Fibroblast of the aortic adventitia (primary cell): Measurements from ENCODE around the gene ABLIM1. TPM values are rescaled to one million over a fixed set of nuclear protein-coding genes. Genes with fewer than 3 reads are reported as not detected.

Source experiments
- DNase-seq: peaks from one replicate; pipeline ENCODE4 v3.0.0-alpha.2; 2010; ENCODE audit warnings: low read depth
- H3K4me3 ChIP-seq: 2 replicates; pipeline ENCODE4 v1.5.1; 2011; ENCODE audit warnings: low read depth, mild to moderate bottlenecking, control low read depth, low read length, moderate library complexity
- CTCF ChIP-seq: IDR thresholded peaks from 2 replicates; pipeline ENCODE4 v1.5.1; 2011; ENCODE audit warnings: mild to moderate bottlenecking, low read length, control low read depth, inconsistent platforms; ENCODE audit not compliant: insufficient read depth
- total RNA-seq: library from RNA; depleted of rRNA; stranded (reverse); fragments of >200 nt; gene quantifications from 2 replicates; pipeline ENCODE4 v1.2.3, GENCODE V29; 2012; ENCODE audit warnings: low replicate concordance

The ABLIM1 gene
- total RNA-seq, 1 donor, result 36.1 TPM

DNA sequence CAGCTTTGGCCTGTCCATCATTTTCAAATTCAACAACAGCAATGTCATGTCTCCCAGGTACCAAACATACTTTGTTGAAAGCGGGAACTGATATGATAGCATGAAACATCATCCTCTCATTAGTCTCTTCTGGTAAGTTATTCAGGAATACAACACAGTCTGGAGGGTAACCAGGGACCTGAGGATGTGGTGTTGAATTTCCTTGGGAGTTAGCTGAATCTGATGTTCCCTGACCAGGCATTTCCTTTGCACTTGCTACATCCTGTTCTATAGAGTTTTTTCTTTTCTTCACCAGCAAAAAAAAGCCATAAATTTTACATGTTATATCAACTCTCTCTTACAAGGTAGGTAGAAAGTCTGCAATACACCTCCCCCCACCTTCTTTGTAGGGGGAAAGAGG, 156.0 kb downstream of the ABLIM1 start:
- no peak for DNase-seq
- no peak overlapping the region for H3K4me3 ChIP-seq
- TF ChIP-seq CTCF, result no peak

GRCh38 chr10:114501650-114502049, 156.4 kb downstream of the ABLIM1 start:
- DNase-seq, result no peak
- no peak overlapping the region for H3K4me3 ChIP-seq
- TF ChIP-seq CTCF, result no peak

GRCh38 chr10:114500643-114501042, 157.4 kb downstream of the ABLIM1 start:
- H3K4me3 ChIP-seq, result no peak overlapping the region
- TF ChIP-seq CTCF, result no peak

GRCh38 chr10:114499630-114500190, 158.4 kb downstream of the ABLIM1 start:
- DNase-seq, result no peak
- TF ChIP-seq CTCF, result no peak
- H3K4me3 ChIP-seq, result no peak overlapping the region

More at GRCh38 chr10:114500643-114501042, 157.4 kb downstream of the ABLIM1 start:
- DNase-seq, result no peak

- no peak for DNase-seq
- H3K4me3 ChIP-seq, result no peak overlapping the region
- TF ChIP-seq CTCF, result no peak
Measured at GRCh38 chr10:114499116-114499515, 159.0 kb downstream of the ABLIM1 start.

DNA sequence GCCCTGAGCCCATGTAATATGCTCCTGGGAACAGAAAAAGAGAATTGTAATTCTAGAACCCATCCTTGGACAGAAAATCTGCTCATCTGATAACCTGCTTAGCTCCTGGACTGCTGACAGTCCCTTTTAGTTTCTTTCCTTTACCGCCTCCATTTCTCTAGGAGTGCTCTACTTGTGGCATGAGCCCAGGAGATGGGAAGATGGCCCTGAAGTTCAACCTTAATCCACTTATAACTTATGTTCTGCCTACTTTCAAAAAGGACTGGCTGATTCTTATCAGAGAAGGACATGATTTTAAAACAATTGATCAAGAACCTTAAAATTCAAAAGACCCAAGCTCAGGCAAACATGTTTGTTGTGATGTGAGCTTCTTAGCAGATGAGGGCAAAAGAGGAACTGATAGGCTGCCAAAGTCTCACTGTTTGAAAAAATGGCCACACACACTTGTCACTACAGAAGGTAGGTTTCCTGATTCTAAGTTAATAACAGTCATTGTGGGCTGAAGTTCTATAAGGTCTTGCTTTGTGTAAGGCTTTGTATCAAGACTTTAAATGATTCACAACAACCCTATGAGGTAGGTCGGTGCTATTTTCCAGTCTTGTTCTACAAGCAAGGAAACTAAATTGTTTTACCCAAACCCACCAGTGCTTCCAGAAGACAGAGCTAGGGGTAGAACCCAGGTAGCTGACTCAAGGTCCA, 159.5 kb downstream of the ABLIM1 start:
- DNase-seq, result no peak
- H3K4me3 ChIP-seq, result no peak overlapping the region
- TF ChIP-seq CTCF, result no peak
